H9 (cell line): Measurements from ENCODE around the gene CTPS1. TPM values are rescaled to one million over a fixed set of nuclear protein-coding genes. Genes with fewer than 3 reads are reported as not detected.

Experiments
- DNase-seq: peaks from one replicate; pipeline ENCODE4 v3.0.0-alpha.2; 2017
- H2AFZ ChIP-seq: one replicate; pipeline ENCODE4 v1.6.1; 2013; ENCODE audit warnings: mild to moderate bottlenecking, low read length, control low read depth, moderate library complexity
- H2AK5ac ChIP-seq: 2 replicates; pipeline ENCODE4 v1.6.1; 2013; ENCODE audit warnings: low read length, control low read depth, mixed read lengths; ENCODE audit not compliant: insufficient read length
- H2BK120ac ChIP-seq: one replicate; pipeline ENCODE4 v1.6.1; 2013; ENCODE audit warnings: low read depth, mild to moderate bottlenecking, low read length, control low read depth, inconsistent platforms; ENCODE audit not compliant: poor library complexity, severe bottlenecking
- H2BK12ac ChIP-seq: 2 replicates; pipeline ENCODE4 v1.6.1; 2013; ENCODE audit warnings: low read length, control low read depth, mixed read lengths, low read depth; ENCODE audit not compliant: insufficient read length
- H2BK15ac ChIP-seq: 2 replicates; pipeline ENCODE4 v1.6.1; 2013; ENCODE audit warnings: low read depth, low read length, control low read depth
- H2BK20ac ChIP-seq: one replicate; pipeline ENCODE4 v1.6.1; 2013; ENCODE audit warnings: low read depth, mild to moderate bottlenecking, low read length, control low read depth, inconsistent platforms; ENCODE audit not compliant: poor library complexity, severe bottlenecking
- H2BK5ac ChIP-seq: 2 replicates; pipeline ENCODE4 v1.6.1; 2013; ENCODE audit warnings: low read length, control low read depth, mixed read lengths; ENCODE audit not compliant: insufficient read length
- H3K14ac ChIP-seq: 2 replicates; pipeline ENCODE4 v1.6.1; 2013; ENCODE audit warnings: low read length, control low read depth; ENCODE audit not compliant: insufficient read depth
- H3K18ac ChIP-seq: 2 replicates; pipeline ENCODE4 v1.6.1; 2013; ENCODE audit warnings: low read depth, mild to moderate bottlenecking, mixed read lengths, low read length, control low read depth; ENCODE audit not compliant: insufficient read length
- H3K23ac ChIP-seq: 2 replicates; pipeline ENCODE4 v1.6.1; 2013; ENCODE audit warnings: low read length, control low read depth, mixed read lengths, low read depth; ENCODE audit not compliant: insufficient read length
- H3K23me2 ChIP-seq: 2 replicates; pipeline ENCODE4 v1.6.1; 2013; ENCODE audit warnings: low read depth, mild to moderate bottlenecking, mixed read lengths, low read length, control low read depth; ENCODE audit not compliant: insufficient read length, poor library complexity, severe bottlenecking
- H3K27ac ChIP-seq: 2 replicates; pipeline ENCODE4 v1.5.1; 2013; ENCODE audit warnings: low read length, control low read depth, mixed read lengths, low read depth; ENCODE audit not compliant: insufficient read length
- H3K27me3 ChIP-seq: 2 replicates; pipeline ENCODE4 v1.6.1; 2013; ENCODE audit warnings: low read length, control low read depth, inconsistent platforms; ENCODE audit not compliant: insufficient read depth
- H3K4ac ChIP-seq: 2 replicates; pipeline ENCODE4 v1.6.1; 2013; ENCODE audit warnings: low read depth, mild to moderate bottlenecking, control low read depth, inconsistent platforms, low read length, moderate library complexity
- H3K4me1 ChIP-seq: 2 replicates; pipeline ENCODE4 v1.6.1; 2013; ENCODE audit warnings: low read length, control low read depth, inconsistent platforms; ENCODE audit not compliant: insufficient read depth
- H3K4me2 ChIP-seq: 2 replicates; pipeline ENCODE4 v1.6.1; 2013; ENCODE audit warnings: low read length, control low read depth, mixed read lengths; ENCODE audit not compliant: insufficient read length, insufficient read depth
- H3K56ac ChIP-seq: 2 replicates; pipeline ENCODE4 v1.6.1; 2013; ENCODE audit warnings: low read depth, mild to moderate bottlenecking, mixed read lengths, low read length, control low read depth; ENCODE audit not compliant: insufficient read length
- H3K79me1 ChIP-seq: 2 replicates; pipeline ENCODE4 v1.6.1; 2013; ENCODE audit warnings: low read depth, mild to moderate bottlenecking, moderate library complexity, low read length, control low read depth, inconsistent platforms; ENCODE audit not compliant: insufficient read depth, poor library complexity, severe bottlenecking
- H3K79me2 ChIP-seq: 2 replicates; pipeline ENCODE4 v1.6.1; 2013; ENCODE audit warnings: low read length, control low read depth, inconsistent platforms; ENCODE audit not compliant: insufficient read depth
- H3K9ac ChIP-seq: 2 replicates; pipeline ENCODE4 v1.6.1; 2013; ENCODE audit warnings: low read length, control low read depth, mixed read lengths; ENCODE audit not compliant: insufficient read length; ENCODE audit errors: extremely low read depth
- H3K9me3 ChIP-seq: one replicate; pipeline ENCODE4 v1.6.1; 2013; ENCODE audit warnings: low read depth, low read length, inconsistent platforms; ENCODE audit not compliant: control insufficient read depth
- H3T11ph ChIP-seq: one replicate; pipeline ENCODE4 v1.6.1; 2013; ENCODE audit warnings: mild to moderate bottlenecking, low read length, control low read depth, inconsistent platforms
- H4K20me1 ChIP-seq: one replicate; pipeline ENCODE4 v1.6.1; 2013; ENCODE audit not compliant: control insufficient read depth, insufficient read length, insufficient read depth
- H4K5ac ChIP-seq: 2 replicates; pipeline ENCODE4 v1.6.1; 2013; ENCODE audit warnings: low read depth, mild to moderate bottlenecking, mixed read lengths, low read length, control low read depth; ENCODE audit not compliant: insufficient read length
- H4K8ac ChIP-seq: replicated peaks from 2 replicates; pipeline ENCODE4 v1.6.1; 2013; ENCODE audit warnings: low read length, control low read depth, mixed read lengths, low read depth; ENCODE audit not compliant: insufficient read length
- H4K91ac ChIP-seq: 2 replicates; pipeline ENCODE4 v1.6.1; 2013; ENCODE audit warnings: low read depth, mild to moderate bottlenecking, moderate library complexity, mixed read lengths, low read length, control low read depth; ENCODE audit not compliant: insufficient read length
- H3K27ac Mint-ChIP-seq, 3 experiments: 2 replicates in 2 of 3; 3 replicates in 1 of 3; pipeline ENCODE4 v1.8.0; 2020 to 2021; ENCODE audit warnings: mixed read lengths in 3 of 3, mild to moderate bottlenecking in 1 of 3, moderate library complexity in 1 of 3
- H3K27me3 Mint-ChIP-seq: 2 replicates; pipeline ENCODE4 v1.8.0; 2021; ENCODE audit warnings: low read depth, mild to moderate bottlenecking, moderate library complexity, mixed read lengths
- H3K36me3 Mint-ChIP-seq, 3 experiments: 2 replicates in 2 of 3; 3 replicates in 1 of 3; pipeline ENCODE4 v1.8.0; 2020 to 2021; ENCODE audit warnings: low read depth in 3 of 3, mixed read lengths in 3 of 3; ENCODE audit not compliant: insufficient read depth in 1 of 3
- H3K4me1 Mint-ChIP-seq, 2 experiments: 2 replicates each; pipeline ENCODE4 v1.8.0; 2020; ENCODE audit warnings: mixed read lengths in 2 of 2
- H3K4me3 Mint-ChIP-seq, 2 experiments: 2 replicates in 1 of 2; 3 replicates in 1 of 2; pipeline ENCODE4 v1.8.0; 2020 to 2021; ENCODE audit warnings: mild to moderate bottlenecking in 2 of 2, mixed read lengths in 2 of 2, moderate library complexity in 1 of 2
- H3K9me3 Mint-ChIP-seq, 2 experiments: 2 replicates in 1 of 2; 3 replicates in 1 of 2; pipeline ENCODE4 v1.8.0; 2020; ENCODE audit warnings: mild to moderate bottlenecking in 2 of 2, mixed read lengths in 2 of 2, moderate library complexity in 1 of 2
- CTCF ChIP-seq: fragments of 200-600 bp; sonication (generic); conservative IDR thresholded peaks from 3 replicates; pipeline ENCODE4 v1.8.0; 2021; ENCODE audit warnings: antibody characterized with exemption, mild to moderate bottlenecking
- WGBS: extraction: QIAGEN DNeasy Blood & Tissue Kit; methylation state at CpG from one replicate; pipeline ENCODE4 v1.1.7; 2013; ENCODE audit warnings: missing lambda C conversion rate, low lambda C conversion rate, mixed read lengths; ENCODE audit not compliant: insufficient read length; ENCODE audit errors: extremely low coverage; 5-methylcytosine and 5-hydroxymethylcytosine counted together
- total RNA-seq: library from RNA; stranded (reverse); gene quantifications from 2 replicates; pipeline ENCODE4 v1.2.1, GENCODE V29; 2021

Gene CTPS1
- total RNA-seq, 1 experiment from 2014 or later, result 105 TPM

DNA sequence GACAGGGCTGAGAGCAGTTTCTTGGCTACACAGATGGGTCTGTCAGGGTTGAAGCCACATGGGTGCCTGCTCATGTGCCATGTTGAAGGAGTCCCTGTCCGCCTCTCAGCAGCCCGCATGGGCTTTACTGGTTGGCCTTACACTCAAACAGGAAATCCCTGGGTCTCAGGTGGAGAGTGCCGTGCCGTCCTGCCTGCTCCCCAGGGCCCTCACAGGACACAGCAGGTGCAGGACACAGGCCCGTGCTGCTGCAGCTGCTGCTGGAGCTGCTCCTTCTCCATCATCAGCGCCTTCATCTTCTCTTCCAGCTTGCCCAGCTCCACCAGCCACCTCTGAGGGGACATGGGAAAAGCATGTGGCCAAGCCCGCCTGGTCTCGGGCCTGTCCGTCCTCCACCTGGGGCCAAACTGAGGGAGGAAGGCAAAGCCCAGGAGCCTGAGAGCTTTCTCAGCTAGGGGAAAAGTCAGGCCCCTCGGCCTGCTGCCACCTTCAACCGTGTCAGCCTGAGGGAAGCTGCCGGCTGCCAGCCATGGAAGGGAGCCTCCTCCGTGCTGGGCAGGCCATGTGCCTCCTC is 36.5 kb downstream of the CTPS1 start:
- H3K27ac ChIP-seq, result no peak overlapping the region

More for the DNA sequence above, 36.5 kb downstream of the CTPS1 start:
- Mint-ChIP-seq H3K27ac (no peak overlapping the region; a peak in 1 of 7 replicates), H3K9me3 (no peaks in the 10 kb centered on the region), H3K27me3 (no peaks in the 10 kb centered on the region), H3K4me3 (no peak overlapping the region), H3K4me1 (peaks cover 2 to 4% of the 10 kb centered on the region in 2 experiments; a peak in 2 of 4 replicates), H3K36me3 (peaks cover 29 to 73% (median 67%) of the 10 kb centered on the region in 3 experiments; a peak in 6 of 7 replicates)
- Histone ChIP-seq H4K91ac (no peak overlapping the region), H3K56ac (no peak overlapping the region), H3K79me2 (no peaks in the 10 kb centered on the region), H3K4me2 (no peak overlapping the region), H2BK120ac (no peak overlapping the region), H3K23ac (no peak overlapping the region), H2BK5ac (no peak overlapping the region), H3T11ph (no peak overlapping the region), H2BK15ac (no peak overlapping the region), H3K9ac (no peak overlapping the region), H3K27me3 (no peaks in the 10 kb centered on the region), H3K18ac (no peak overlapping the region), H3K79me1 (no peaks in the 10 kb centered on the region), H3K4ac (no peak overlapping the region), H4K8ac (no peak overlapping the region), H4K5ac (no peak overlapping the region), H2BK20ac (no peak overlapping the region), H2BK12ac (no peak overlapping the region), H2AK5ac (no peak overlapping the region), H3K9me3 (no peaks in the 10 kb centered on the region), H3K14ac (no peak overlapping the region), H4K20me1 (no peaks in the 10 kb centered on the region), H3K4me1 (no peaks in the 10 kb centered on the region), H2AFZ (no peak overlapping the region), H3K23me2 (no peaks in the 10 kb centered on the region)
- no peak for DNase-seq
- TF ChIP-seq CTCF, result no peak
- WGBS, result no CpG with 5 or more reads among the region's 13 CpGs
